Measurements from ENCODE around the gene NEU1.
"Not testable (repeated sequence)": the region's sequence is repeated elsewhere in the genome, so short reads cannot be mapped to it uniquely, and the experiment has no call there.

The NEU1 gene

DNA sequence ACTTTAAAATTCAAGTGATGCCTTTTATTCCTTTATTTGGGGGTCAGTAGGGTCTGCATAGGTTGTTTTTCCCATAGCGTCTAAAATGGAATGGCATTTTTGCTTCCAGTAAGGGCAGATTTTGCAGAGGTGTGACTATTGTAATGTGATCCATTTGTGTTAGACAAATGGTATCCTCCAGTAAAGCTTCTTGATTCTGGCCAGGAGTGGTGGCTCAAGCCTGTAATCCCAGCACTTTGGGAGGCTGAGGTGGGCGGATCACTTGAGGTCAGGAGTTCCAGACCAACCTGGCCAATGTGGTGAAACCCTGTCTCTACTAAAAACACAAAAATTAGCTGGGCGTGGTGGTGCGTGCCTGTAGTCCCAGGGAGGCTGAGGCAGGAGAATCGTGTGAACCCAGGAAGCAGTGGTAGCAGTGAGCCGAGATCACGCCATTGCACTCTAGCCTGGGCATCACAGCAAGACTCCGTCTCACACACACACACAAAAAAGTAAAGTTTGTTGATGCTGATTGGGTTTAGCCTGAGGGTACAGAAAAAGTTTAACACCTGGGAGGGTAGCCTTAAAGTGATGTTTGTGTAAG, 44.6 kb downstream of the NEU1 start:
- not testable (repeated sequence) for DNase-seq (ENCODE audit: low read depth)

- DNase-seq (ENCODE audit: low read depth): not testable (repeated sequence)
Measured at GRCh38 chr6:31817133-31817928, 45.3 kb downstream of the NEU1 start.

- DNase-seq (ENCODE audit: low read depth): peak; percentile 50
Measured at GRCh38 chr6:31815025-31815838, 47.4 kb downstream of the NEU1 start, which contains the start of the genes HSPA1A and HSPA1L. Gene HSPA1A, plus strand, starts transcription at chr6:31815543. Its CDS starts 214 bp downstream, at chr6:31815757. Gene HSPA1L, minus strand, starts transcription at chr6:31815283. Its CDS starts 3,311 bp downstream, at chr6:31811972.

GRCh38 chr6:31814677-31815024, 48.0 kb downstream of the NEU1 start:
- DNase-seq (ENCODE audit: low read depth): no peak

DNA sequence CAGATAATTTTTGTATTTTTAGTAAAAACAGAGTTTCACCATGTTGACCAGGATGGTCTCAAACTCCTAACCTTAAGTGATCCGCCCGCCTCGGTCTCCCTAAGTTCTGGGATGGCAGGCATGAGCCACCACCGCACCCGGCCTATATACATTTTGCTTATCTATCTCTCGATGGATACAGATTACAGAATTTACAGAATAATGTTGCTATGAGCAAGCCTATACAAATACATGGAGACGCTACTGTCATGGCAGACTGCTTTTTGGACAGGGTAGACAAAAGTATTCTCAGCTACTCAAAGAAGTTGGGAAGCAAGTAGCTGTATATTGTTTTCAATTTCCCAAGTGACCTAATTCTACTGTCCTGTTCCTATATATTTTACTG, 49.2 kb downstream of the NEU1 start:
- DNase-seq (ENCODE audit: low read depth): no peak

DNA sequence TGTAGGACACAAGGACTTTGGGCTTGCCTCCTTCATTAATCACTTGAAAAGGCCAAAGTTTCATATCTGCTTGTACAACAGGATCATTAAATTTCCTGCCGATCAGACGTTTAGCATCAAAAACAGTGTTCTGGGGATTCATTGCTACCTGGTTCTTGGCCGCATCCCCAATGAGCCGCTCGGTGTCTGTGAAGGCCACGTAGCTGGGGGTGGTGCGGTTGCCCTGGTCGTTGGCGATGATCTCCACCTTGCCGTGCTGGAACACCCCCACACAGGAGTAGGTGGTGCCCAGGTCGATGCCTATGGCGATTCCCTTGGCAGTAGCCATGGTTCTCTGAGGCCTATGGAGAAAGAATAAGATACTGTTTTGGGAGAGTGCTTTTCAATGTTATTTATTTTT, 51.0 kb downstream of the NEU1 start:
- no peak for DNase-seq (ENCODE audit: low read depth)

DNA sequence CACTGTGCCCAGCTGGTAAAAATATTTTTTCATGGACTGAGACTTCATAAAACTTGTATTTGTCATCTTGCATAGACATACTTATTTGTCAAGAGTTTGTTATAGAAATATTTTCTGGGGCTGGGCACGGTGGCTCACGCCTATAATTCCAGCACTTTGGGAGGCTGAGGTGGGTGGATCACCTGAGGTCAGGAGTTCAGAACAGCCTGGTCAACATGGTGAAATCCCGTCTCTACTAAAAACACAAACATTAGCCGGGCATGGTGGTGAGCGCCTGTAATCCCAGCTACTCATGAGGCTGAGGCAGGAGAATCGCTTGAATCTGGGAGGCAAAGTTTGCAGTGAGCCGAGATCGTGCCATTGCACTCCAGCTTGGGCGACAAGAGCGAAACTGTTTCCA, 54.0 kb downstream of the NEU1 start:
- DNase-seq (ENCODE audit: low read depth): not testable (repeated sequence)

Data from stimulated activated CD8-positive, alpha-beta memory T cell treated with anti-CD3 and anti-CD28 coated beads, Interleukin-12 subunit alpha, Interleukin-12 subunit beta, amount 100 ng/mL, for 1 hour (primary cell).